ENCODE data around the gene CFAP77.

DNA sequence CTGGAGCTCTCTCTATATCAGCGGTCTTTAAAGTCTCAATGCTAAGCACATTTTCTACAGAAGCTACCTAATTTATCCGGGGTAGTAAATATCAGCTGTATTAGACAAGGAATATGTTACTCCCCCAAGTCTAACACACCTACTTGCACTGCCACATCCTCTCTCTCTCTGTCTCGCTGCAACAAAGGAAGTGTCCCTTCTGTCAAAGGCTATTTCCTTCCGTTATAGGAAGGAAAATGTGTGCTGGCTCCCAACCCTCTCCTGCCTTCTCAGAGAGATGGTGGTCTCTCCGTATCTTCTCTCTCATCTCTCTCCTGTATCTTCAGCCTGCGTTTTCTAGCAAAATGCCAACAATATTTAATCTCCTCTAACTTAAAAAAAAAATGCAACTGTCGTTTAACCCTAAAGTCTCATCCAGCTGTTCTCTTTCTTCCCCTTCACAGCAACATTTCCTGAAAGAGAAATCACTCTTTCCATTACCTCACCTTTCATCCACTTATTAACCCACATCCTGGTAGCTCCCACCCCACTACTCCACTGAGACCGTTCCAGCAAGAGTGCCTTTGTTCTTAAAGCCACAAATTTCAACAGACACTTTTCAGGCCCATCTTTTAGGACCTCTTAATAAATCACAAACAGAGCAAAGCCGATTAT lies 5.7 kb upstream of the CFAP77 start:
- TF ChIP-seq EZH2 (IDR thresholded peaks at IDR 0.05; ENCODE audit: insufficient read depth, poor library complexity, severe bottlenecking) (no peak), EZH2phosphoT487 (IDR thresholded peaks at IDR 0.05; ENCODE audit: insufficient read depth, low read depth) (no peak)
